Epithelial cell of esophagus (primary cell): Measurements from ENCODE around the gene RAPGEF5.

Experiments
- DNase-seq: peaks from one replicate; pipeline ENCODE4 v3.0.0; 2010; ENCODE audit warnings: low read depth
- H3K4me3 ChIP-seq: 2 replicates; pipeline ENCODE4 v1.5.1; 2011; ENCODE audit warnings: mild to moderate bottlenecking, low read length, control low read depth
- TF ChIP-seq, protein P1 (sequence below): IDR thresholded peaks from 2 replicates; pipeline ENCODE4 v1.5.1; 2011; ENCODE audit warnings: low read depth, mild to moderate bottlenecking, low read length, control low read depth, inconsistent platforms; ENCODE audit not compliant: insufficient read depth; ENCODE audit errors: missing control alignments

RAPGEF5 gene

DNA sequence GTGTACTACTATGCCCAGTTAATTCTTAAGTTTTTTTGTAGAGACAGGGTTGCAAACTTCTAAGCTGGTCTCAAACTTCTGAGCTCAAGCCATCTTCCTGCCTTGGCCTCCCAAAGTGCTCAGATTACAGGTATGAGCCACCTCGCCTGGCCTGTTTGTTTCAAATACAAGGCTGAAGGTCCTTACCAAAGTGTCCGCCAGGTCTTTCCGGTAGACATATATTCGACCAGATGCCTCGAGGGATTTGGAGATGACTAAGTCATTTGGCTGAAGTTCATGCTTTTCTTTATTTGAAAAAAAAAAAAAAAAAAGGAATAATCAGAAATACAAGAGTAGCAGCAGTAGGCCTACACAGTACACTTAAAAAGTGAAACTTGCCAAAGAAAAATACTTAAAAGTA, 206.7 kb downstream of the RAPGEF5 start:
- TF ChIP-seq, protein P1, sequence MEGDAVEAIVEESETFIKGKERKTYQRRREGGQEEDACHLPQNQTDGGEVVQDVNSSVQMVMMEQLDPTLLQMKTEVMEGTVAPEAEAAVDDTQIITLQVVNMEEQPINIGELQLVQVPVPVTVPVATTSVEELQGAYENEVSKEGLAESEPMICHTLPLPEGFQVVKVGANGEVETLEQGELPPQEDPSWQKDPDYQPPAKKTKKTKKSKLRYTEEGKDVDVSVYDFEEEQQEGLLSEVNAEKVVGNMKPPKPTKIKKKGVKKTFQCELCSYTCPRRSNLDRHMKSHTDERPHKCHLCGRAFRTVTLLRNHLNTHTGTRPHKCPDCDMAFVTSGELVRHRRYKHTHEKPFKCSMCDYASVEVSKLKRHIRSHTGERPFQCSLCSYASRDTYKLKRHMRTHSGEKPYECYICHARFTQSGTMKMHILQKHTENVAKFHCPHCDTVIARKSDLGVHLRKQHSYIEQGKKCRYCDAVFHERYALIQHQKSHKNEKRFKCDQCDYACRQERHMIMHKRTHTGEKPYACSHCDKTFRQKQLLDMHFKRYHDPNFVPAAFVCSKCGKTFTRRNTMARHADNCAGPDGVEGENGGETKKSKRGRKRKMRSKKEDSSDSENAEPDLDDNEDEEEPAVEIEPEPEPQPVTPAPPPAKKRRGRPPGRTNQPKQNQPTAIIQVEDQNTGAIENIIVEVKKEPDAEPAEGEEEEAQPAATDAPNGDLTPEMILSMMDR = no peak
- no peak overlapping the region for H3K4me3 ChIP-seq
- DNase-seq = peak; percentile 35

DNA sequence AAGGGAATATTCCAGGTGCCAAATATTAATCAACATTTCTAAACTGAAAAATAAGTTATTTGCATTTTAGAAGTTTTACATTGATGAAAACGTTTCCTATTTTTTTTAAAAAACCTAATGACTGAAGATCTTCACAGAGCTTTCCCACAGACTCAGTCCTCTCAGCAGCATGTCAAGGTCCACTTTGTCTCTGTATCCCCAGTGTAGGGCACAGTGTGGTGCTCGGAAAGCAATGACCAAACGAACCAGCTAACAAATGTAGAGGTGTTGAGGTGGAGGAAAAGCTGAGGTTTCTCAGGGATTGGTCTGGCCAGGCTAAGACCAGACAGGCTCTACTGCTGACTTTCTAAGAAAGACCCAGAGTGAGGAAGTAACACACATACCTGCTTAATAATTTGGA, 209.1 kb downstream of the RAPGEF5 start:
- no peak for DNase-seq
- TF ChIP-seq, protein P1 = no peak
- H3K4me3 ChIP-seq = no peak overlapping the region

DNA sequence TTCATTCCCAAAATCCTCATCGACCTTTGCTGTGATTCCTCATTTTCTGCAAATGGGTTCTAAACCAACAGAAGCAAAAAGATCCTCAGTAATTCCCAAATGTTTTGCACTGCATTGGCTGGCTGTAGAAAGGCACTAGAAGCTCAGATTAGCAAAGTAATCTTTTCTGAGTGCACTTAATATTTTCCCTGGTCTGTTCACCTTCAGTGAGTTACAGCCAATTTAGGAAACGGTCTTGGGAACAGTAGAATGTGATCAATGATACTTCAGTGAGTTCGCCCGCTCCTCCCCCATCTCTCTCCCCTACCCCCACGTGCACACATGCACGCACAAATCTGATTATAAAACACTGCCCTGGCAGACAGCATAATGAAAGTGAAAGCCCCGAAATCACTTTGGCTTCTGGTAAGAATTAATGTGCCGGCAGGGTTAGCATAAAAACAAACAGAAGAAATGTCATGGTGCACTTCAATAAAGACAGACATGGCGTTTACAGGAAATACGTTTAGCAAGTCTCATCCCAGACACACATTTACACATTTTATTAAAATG, 209.9 kb downstream of the RAPGEF5 start:
- no peak overlapping the region for H3K4me3 ChIP-seq
- DNase-seq = no peak
- TF ChIP-seq, protein P1 = no peak

DNA sequence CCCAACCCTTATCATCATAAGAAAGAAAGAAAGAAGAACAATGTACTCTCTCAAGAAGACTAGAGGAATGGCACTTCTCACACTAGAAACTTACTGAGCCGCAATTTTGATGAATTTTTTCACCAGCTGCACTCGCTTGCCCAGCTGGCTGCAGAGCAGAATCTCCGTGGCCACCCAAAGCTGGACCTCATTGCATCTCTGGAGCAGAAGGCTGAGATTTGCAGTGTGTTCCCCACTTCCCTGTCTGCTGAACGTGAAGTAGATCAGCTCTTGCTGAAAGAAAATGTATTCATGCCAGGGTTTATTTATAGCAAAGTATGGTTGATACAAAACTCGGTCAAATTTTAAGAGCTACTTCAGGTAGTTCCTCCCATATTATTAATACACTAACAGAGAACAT, 212.0 kb downstream of the RAPGEF5 start:
- DNase-seq = no peak
- TF ChIP-seq, protein P1 = no peak
- no peak overlapping the region for H3K4me3 ChIP-seq

DNA sequence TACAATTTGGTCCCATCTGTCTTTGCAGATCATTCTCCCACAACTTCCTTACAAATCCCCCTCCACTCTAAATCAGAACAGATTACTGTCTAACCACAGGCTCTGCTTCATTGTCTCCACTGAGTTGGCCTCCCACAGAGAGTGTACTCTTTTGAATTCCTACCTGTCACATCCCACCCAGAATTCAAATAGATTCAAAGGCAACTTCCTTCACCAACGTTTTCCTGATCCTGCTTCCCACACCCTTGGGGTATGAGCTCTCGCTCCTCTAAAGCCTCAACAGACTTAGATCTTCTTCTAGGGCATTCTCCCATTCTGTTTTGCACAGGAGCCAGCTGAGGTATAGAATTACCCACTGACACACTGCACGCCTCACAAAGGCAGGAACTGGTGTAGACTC, 213.5 kb downstream of the RAPGEF5 start:
- no peak overlapping the region for H3K4me3 ChIP-seq
- no peak for DNase-seq
- TF ChIP-seq, protein P1 = no peak

DNA sequence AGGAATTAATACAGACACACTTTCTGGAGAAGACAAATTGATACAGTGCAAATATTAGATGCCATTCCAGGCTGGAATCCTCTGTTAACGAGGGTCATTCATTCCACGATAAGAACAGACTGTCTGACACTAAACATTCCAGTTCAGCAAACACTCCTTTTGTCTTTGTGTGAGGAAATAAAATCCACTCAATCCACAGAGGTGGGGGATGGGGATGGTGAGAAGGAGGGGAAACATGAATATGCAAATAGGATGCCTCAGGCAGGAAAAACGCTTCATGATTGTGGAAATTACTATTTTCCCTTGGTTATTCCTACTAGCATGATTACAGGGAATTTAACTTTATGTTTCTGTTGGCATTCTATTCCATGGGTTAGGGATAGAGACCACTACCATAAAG, 214.4 kb downstream of the RAPGEF5 start:
- no peak for DNase-seq
- no peak overlapping the region for H3K4me3 ChIP-seq
- TF ChIP-seq, protein P1 = no peak

DNA sequence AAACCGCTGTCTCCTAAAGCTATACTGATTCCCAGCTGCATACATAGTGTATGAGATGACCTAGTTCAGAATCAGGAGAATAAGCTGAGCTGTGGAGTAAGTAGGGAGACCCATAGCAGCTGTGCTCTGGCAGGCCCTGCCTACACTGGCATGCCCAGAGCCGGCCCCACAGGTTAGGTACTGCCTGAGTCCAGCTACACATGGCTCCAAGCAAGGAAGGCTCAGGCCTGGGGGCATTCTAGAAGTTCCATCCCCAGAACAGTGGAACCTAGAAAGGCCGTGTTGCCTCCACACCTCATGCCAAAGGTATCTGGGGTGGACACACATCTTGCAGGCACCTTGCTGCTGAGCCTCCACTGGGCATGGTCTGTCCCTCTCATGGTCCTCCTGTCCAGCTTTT, 215.6 kb downstream of the RAPGEF5 start:
- TF ChIP-seq, protein P1 = no peak
- DNase-seq = no peak
- no peak overlapping the region for H3K4me3 ChIP-seq
